HG03432 (cell line): Measurements from ENCODE around the gene COL2A1.

Source experiments
- ATAC-seq: cut with Tn5 transposase; IDR thresholded peaks from one replicate; pipeline ENCODE4 v1.9.1; 2021; ENCODE audit warnings: mild to moderate bottlenecking, moderate library complexity; ENCODE audit not compliant: unreplicated experiment

Gene COL2A1

GRCh38 chr12:48004053-48004941 is at the start of gene COL2A1:
Gene COL2A1, minus strand, starts transcription at chr12:48004476. Its CDS starts 155 bp downstream, at chr12:48004321.
- no peak for ATAC-seq

- ATAC-seq, result no peak
These were observed 49.6 kb upstream of the COL2A1 start for GRCh38 chr12:48053883-48054282.

GRCh38 chr12:48053122-48053521 is 48.8 kb upstream of the COL2A1 start:
- no peak for ATAC-seq

- ATAC-seq, result no peak
These were observed 47.4 kb upstream of the COL2A1 start for GRCh38 chr12:48051681-48052080.

- no peak for ATAC-seq
These were observed 45.9 kb upstream of the COL2A1 start for GRCh38 chr12:48050174-48050573.

GRCh38 chr12:48045965-48046518 is 41.8 kb upstream of the COL2A1 start:
- no peak for ATAC-seq

- no peak for ATAC-seq
These were observed 41.0 kb upstream of the COL2A1 start for GRCh38 chr12:48045061-48045846.

- no peak for ATAC-seq
These were observed 40.1 kb upstream of the COL2A1 start for GRCh38 chr12:48044396-48044795.

- ATAC-seq, result no peak
These were observed 39.5 kb upstream of the COL2A1 start for GRCh38 chr12:48043771-48044170.

GRCh38 chr12:48041591-48042423 is 37.5 kb upstream of the COL2A1 start:
- ATAC-seq, result no peak

GRCh38 chr12:48040354-48040753 is 36.1 kb upstream of the COL2A1 start:
- no peak for ATAC-seq

GRCh38 chr12:48039151-48039550 is 34.9 kb upstream of the COL2A1 start:
- ATAC-seq, result no peak

- ATAC-seq, result no peak
These were observed 33.8 kb upstream of the COL2A1 start for GRCh38 chr12:48038085-48038484.

GRCh38 chr12:48037267-48037915 is 33.1 kb upstream of the COL2A1 start:
- ATAC-seq, result no peak

GRCh38 chr12:48036818-48037217 is 32.5 kb upstream of the COL2A1 start:
- no peak for ATAC-seq

- no peak for ATAC-seq
These were observed 30.8 kb upstream of the COL2A1 start for GRCh38 chr12:48034835-48035805.

GRCh38 chr12:48033451-48033850 is 29.2 kb upstream of the COL2A1 start:
- ATAC-seq, result no peak

GRCh38 chr12:48032597-48032996 is 28.3 kb upstream of the COL2A1 start:
- ATAC-seq, result no peak
